ENCODE results near the gene MIER2. TPM values are rescaled to one million over a fixed set of nuclear protein-coding genes. Genes with fewer than 3 reads are reported as not detected.
"Not testable (repeated sequence)": the region's sequence is repeated elsewhere in the genome, so short reads cannot be mapped to it uniquely, and the experiment has no call there.

The MIER2 gene
- polyA plus RNA-seq, 1 donor from 2014 or later = 16.0 TPM

- TF ChIP-seq REST (IDR thresholded peaks at IDR 0.05; ENCODE audit: borderline replicate concordance) (no peak), POLR2AphosphoS5 (IDR thresholded peaks at IDR 0.05) (no peak)
Measured at GRCh38 chr19:389255-389934, 44.8 kb upstream of the MIER2 start (continued).

GRCh38 chr19:388691-389090 lies 44.1 kb upstream of the MIER2 start:
- no peak overlapping the region for H3K27ac ChIP-seq (ENCODE audit: low read length)
- TF ChIP-seq SMC3 (conservative IDR thresholded peaks at IDR 0.05; ENCODE audit: poor library complexity) = no peak
- H3K9me3 ChIP-seq (ENCODE audit: low read length) = no peaks in the 10 kb centered on the region
- H3F3A ChIP-seq (ENCODE audit: insufficient read depth, low read length, poor library complexity, severe bottlenecking) = no peaks in the 10 kb centered on the region
- no peaks in the 10 kb centered on the region for H3K27me3 ChIP-seq (ENCODE audit: insufficient read depth, low read depth, low read length)
- no peak overlapping the region for H3K9ac ChIP-seq (ENCODE audit: low read length)
- H4K20me1 ChIP-seq (ENCODE audit: insufficient read depth) = no peaks in the 10 kb centered on the region
- no peaks in the 10 kb centered on the region for H3K36me3 ChIP-seq (ENCODE audit: insufficient read depth, low read length)
- no peaks in the 10 kb centered on the region for H3K9me2 ChIP-seq (ENCODE audit: insufficient read depth, low read length)
- H3K4me2 ChIP-seq (ENCODE audit: low read length) = no peak overlapping the region
- no peak overlapping the region for H3K4me3 ChIP-seq (ENCODE audit: low read length)
- H3K79me2 ChIP-seq (replicated peaks; ENCODE audit: insufficient read depth, low read length) = no peaks in the 10 kb centered on the region
- H2AFZ ChIP-seq (ENCODE audit: low read depth, low read length) = no peak overlapping the region

- Histone ChIP-seq H3K4me2 (ENCODE audit: low read length) (no peak overlapping the region), H3K9ac (ENCODE audit: low read length) (no peak overlapping the region), H3K9me2 (ENCODE audit: insufficient read depth, low read length) (no peaks in the 10 kb centered on the region), H3K4me3 (ENCODE audit: low read length) (no peak overlapping the region), H3K27me3 (ENCODE audit: insufficient read depth, low read depth, low read length) (no peaks in the 10 kb centered on the region), H3F3A (ENCODE audit: insufficient read depth, low read length, poor library complexity, severe bottlenecking) (no peaks in the 10 kb centered on the region), H3K27ac (ENCODE audit: low read length) (no peak overlapping the region), H3K9me3 (ENCODE audit: low read length) (no peaks in the 10 kb centered on the region), H2AFZ (ENCODE audit: low read depth, low read length) (no peak overlapping the region), H4K20me1 (ENCODE audit: insufficient read depth) (no peaks in the 10 kb centered on the region), H3K36me3 (ENCODE audit: insufficient read depth, low read length) (no peaks in the 10 kb centered on the region), H3K79me2 (replicated peaks; ENCODE audit: insufficient read depth, low read length) (no peaks in the 10 kb centered on the region)
- TF ChIP-seq CTCF (IDR thresholded peaks at IDR 0.05; ENCODE audit: poor library complexity, severe bottlenecking) (no peak), POLR2AphosphoS5 (IDR thresholded peaks at IDR 0.05) (no peak), REST (IDR thresholded peaks at IDR 0.05; ENCODE audit: borderline replicate concordance) (no peak), EP300 (conservative IDR thresholded peaks at IDR 0.05; ENCODE audit: poor library complexity, severe bottlenecking) (no peak), EZH2 (IDR thresholded peaks at IDR 0.05; ENCODE audit: borderline replicate concordance, insufficient read depth, low read length, poor library complexity, severe bottlenecking) (no peak), MXI1 (conservative IDR thresholded peaks at IDR 0.05; ENCODE audit: poor library complexity, severe bottlenecking) (no peak), SMC3 (conservative IDR thresholded peaks at IDR 0.05; ENCODE audit: poor library complexity) (no peak), TAF1 (IDR thresholded peaks at IDR 0.05; ENCODE audit: low read depth) (no peak), RAD21 (conservative IDR thresholded peaks at IDR 0.05) (no peak)
Measured at GRCh38 chr19:387777-388176, 43.2 kb upstream of the MIER2 start.

GRCh38 chr19:386632-387301 lies 42.2 kb upstream of the MIER2 start:
- H3K36me3 ChIP-seq (ENCODE audit: insufficient read depth, low read length); H3K27ac ChIP-seq (ENCODE audit: low read length); H3K9ac ChIP-seq (ENCODE audit: low read length); H4K20me1 ChIP-seq (ENCODE audit: insufficient read depth); H2AFZ ChIP-seq (ENCODE audit: low read depth, low read length); H3F3A ChIP-seq (ENCODE audit: insufficient read depth, low read length, poor library complexity, severe bottlenecking); H3K9me3 ChIP-seq (ENCODE audit: low read length); H3K4me2 ChIP-seq (ENCODE audit: low read length); H3K9me2 ChIP-seq (ENCODE audit: insufficient read depth, low read length); H3K79me2 ChIP-seq (replicated peaks; ENCODE audit: insufficient read depth, low read length); H3K4me3 ChIP-seq (ENCODE audit: low read length); H3K27me3 ChIP-seq (ENCODE audit: insufficient read depth, low read depth, low read length): not testable (repeated sequence)

All from neural cell (in vitro differentiated cells).